SK-N-SH treated with all-trans-retinoic acid at 6 μM for 48 hours (cell line): ENCODE measurements around the gene PRPF40B.

Source experiments
- ARNTL ChIP-seq: fragments of 450-650 bp; formaldehyde crosslinking; IDR thresholded peaks from 2 replicates; pipeline ENCODE4 v1.5.0; 2020; ENCODE audit warnings: low read depth, mild to moderate bottlenecking, moderate library complexity, borderline replicate concordance
- ESRRG ChIP-seq: fragments of 250-450 bp; sonication (Bioruptor Pico); IDR thresholded peaks from 2 replicates; pipeline ENCODE4 v1.6.1; 2021; ENCODE audit warnings: mild to moderate bottlenecking
- GLIS3 ChIP-seq: fragments of 250-450 bp; sonication (Bioruptor Pico); IDR thresholded peaks from 2 replicates; pipeline ENCODE4 v1.5.0; 2020; ENCODE audit warnings: mild to moderate bottlenecking, moderate library complexity
- PPARA ChIP-seq: fragments of 250-450 bp; sonication (Bioruptor Pico); IDR thresholded peaks from 2 replicates; pipeline ENCODE4 v1.5.0; 2020; ENCODE audit warnings: mild to moderate bottlenecking, borderline replicate concordance
- RARB ChIP-seq: fragments of 250-450 bp; sonication (Bioruptor Pico); IDR thresholded peaks from 2 replicates; pipeline ENCODE4 v1.8.0; 2021; ENCODE audit warnings: mild to moderate bottlenecking, moderate library complexity
- SNAI2 ChIP-seq: fragments of 250-450 bp; sonication (Bioruptor Pico); IDR thresholded peaks from 2 replicates; pipeline ENCODE4 v1.5.0; 2020; ENCODE audit warnings: mild to moderate bottlenecking, moderate library complexity
- TOX ChIP-seq: fragments of 250-450 bp; sonication (Bioruptor Pico); IDR thresholded peaks from 2 replicates; pipeline ENCODE4 v1.8.0; 2021; ENCODE audit warnings: mild to moderate bottlenecking, moderate library complexity, borderline replicate concordance
- ZFP30 ChIP-seq: fragments of 450-650 bp; formaldehyde crosslinking; IDR thresholded peaks from 2 replicates; pipeline ENCODE4 v1.5.0; 2022; ENCODE audit warnings: mild to moderate bottlenecking, moderate library complexity
- ZNF70 ChIP-seq: fragments of 450-650 bp; formaldehyde crosslinking; IDR thresholded peaks from 2 replicates; pipeline ENCODE4 v1.5.0; 2020; ENCODE audit warnings: mild to moderate bottlenecking, moderate library complexity
- TF ChIP-seq, protein P1 (sequence below): fragments of 250-450 bp; sonication (Bioruptor Pico); IDR thresholded peaks from 2 replicates; pipeline ENCODE4 v1.8.0; 2020; ENCODE audit warnings: mild to moderate bottlenecking, moderate library complexity, borderline replicate concordance

DNA sequence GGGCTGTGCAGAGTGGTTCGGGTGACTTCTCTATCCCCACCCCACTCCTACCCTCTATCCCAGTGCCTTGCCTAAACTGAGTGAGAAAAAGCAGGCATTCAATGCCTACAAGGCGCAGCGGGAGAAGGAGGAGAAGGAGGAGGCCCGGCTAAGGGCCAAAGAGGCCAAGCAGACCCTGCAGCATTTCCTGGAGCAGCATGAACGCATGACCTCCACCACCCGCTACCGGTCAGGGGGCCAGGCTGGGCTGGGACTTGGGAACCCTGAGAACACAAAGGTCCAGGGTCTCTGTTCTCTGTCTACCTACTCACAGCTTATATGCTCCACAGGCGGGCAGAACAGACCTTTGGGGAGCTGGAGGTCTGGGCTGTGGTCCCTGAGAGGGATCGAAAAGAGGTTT is 11.7 kb downstream of the PRPF40B start:
- no peak for TF ChIP-seq RARB
- TF ChIP-seq ARNTL (CRISPR knock-in tag) = no peak
- no peak for TF ChIP-seq ZNF70 (CRISPR knock-in tag)
- no peak for TF ChIP-seq TOX (CRISPR knock-in tag)
- no peak for TF ChIP-seq ESRRG (CRISPR knock-in tag)
- TF ChIP-seq, protein P1, sequence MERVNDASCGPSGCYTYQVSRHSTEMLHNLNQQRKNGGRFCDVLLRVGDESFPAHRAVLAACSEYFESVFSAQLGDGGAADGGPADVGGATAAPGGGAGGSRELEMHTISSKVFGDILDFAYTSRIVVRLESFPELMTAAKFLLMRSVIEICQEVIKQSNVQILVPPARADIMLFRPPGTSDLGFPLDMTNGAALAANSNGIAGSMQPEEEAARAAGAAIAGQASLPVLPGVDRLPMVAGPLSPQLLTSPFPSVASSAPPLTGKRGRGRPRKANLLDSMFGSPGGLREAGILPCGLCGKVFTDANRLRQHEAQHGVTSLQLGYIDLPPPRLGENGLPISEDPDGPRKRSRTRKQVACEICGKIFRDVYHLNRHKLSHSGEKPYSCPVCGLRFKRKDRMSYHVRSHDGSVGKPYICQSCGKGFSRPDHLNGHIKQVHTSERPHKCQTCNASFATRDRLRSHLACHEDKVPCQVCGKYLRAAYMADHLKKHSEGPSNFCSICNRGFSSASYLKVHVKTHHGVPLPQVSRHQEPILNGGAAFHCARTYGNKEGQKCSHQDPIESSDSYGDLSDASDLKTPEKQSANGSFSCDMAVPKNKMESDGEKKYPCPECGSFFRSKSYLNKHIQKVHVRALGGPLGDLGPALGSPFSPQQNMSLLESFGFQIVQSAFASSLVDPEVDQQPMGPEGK (CRISPR knock-in tag) = no peak
- TF ChIP-seq ZFP30 = no peak
- TF ChIP-seq GLIS3 (CRISPR knock-in tag) = no peak
- no peak for TF ChIP-seq PPARA (CRISPR knock-in tag)
- TF ChIP-seq SNAI2 (CRISPR knock-in tag) = no peak
